ENCODE results near the gene OR2W1.

The OR2W1 gene

GRCh38 chr6:28996844-28997510, 48.0 kb downstream of the OR2W1 start:
- DNase-seq (ENCODE audit: low spot score) = no peak

GRCh38 chr6:28995093-28995650, 49.8 kb downstream of the OR2W1 start:
- DNase-seq (ENCODE audit: low spot score) = no peak

Data from hepatic stellate cell (primary cell).